NCI-H524 treated with DMSO at 0.1 percent for 48 hours (cell line): ENCODE data around the gene ZBTB20.

ENCODE experiments used
- DNase-seq: peaks from one replicate; lab custom pipeline; 2025; lab: John Stamatoyannopoulos, UW

The ZBTB20 gene

DNA sequence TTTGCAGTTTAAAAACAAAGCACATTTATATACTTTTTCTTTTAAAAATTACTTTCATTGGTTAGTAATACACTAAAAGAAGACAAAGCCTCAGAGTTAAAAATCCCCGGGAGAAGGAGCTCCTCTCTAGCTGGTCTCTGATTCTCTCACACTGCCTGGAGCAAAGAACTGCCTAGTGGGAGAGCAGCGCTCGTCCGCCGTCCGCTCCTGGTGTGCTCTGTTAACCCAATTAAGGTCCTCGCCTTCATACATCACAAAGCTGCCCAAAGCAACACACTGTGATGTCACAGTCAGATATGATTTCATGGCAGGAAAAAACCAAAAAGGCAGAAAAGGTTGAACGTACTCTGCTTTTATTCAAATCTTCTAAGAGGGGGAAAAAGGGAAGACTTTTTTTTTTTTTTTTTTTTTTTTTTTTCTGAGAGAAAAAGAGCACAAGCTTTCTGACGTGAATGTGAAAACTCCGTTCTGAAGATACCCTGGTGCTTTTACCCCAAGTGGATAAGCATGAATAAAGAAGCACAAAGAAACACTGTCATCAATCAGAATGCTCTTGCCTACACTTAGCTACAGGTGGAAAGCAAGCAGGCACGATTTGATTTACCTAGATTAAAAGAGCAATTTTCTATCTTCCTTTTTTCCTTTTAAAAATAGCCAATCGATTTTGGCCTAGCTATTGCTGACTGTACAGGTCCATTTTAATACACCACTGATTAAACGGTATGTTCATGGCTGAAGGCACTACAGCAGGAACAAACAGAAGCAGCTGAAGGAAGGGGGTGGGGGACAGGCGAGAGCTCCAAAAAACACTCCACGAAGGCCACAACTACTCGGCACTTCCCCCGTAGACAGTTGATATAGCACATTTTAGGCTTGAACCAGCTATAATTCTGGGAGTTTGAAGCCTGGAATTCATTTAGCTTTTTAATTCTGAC lies 738.1 kb downstream of the ZBTB20 start:
- no peak for DNase-seq

- DNase-seq: no peak
These were observed 740.2 kb downstream of the ZBTB20 start for GRCh38 chr3:114406922-114407321.

DNA sequence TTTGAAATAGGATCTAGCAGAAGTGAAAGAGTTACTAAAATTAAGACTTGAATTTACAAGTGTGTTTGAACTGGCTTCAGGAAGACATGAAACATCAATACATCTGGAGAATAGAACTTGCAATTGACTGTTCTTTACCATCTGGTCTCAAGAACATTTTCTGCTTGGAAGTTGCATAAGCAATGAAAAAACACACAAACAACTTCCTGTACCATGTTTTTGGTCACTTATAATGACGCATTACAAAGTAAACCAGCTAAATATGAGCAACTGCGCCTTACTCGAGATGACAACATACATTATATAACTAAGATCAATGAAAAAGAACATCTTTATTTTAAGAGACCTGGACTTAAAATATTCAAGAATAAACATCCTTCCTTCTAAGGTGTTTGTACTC lies 740.8 kb downstream of the ZBTB20 start:
- DNase-seq: no peak

DNA sequence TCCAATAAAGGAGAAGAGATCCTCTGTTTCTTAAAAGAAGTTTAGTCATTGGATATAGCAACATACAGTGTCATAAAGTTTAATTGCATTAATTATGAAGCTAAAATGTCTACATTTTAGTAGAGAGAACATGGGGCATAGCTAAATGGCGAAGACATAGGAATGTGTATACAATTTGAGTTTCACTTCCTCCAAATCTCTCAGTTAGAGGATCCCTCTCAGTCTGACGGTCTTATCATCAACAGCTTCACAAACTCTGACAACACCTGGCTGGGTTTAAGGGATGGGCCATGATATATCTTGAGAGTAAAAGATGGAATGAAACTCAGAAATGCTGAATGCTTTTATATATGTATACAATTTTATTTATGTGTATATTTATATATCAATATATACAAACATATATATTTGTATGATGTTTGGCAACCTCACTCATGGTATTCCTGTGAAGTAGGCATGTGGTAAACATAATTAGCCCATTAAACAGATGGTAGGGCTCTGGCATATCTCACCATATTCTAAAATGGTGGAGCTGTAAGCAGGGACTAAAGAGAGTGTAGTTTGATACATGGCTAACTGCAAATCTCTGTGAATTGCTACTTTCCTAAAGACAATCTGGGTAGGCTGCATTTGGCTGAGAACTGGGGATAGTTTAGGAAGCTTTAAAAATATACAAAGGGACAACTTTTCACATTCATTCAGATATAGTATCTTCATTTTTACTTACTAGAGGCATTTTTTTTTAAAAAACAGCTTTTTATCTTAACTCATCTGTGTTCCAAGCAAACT lies 741.7 kb downstream of the ZBTB20 start:
- DNase-seq: no peak

DNA sequence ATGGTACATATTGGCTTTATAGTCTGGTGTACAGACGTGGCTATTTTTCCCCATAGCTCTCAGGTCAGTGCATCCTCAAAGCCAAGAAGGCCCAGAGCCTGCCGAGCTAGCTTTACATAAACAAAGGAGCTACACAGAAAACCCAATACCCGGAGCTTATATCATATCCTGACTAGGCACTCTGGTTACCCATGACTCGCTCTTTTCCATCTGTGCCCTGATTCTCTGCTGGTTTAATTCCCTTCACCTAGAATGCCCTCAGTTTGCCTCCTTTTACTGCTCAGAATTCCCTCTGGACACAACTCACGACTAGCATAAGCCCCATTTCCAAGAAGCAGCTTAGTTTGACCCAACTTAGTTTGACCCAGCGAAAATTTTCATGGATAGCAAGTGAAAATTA lies 742.5 kb downstream of the ZBTB20 start:
- no peak for DNase-seq

- DNase-seq: no peak
These were observed 744.2 kb downstream of the ZBTB20 start for GRCh38 chr3:114402838-114403237.

DNA sequence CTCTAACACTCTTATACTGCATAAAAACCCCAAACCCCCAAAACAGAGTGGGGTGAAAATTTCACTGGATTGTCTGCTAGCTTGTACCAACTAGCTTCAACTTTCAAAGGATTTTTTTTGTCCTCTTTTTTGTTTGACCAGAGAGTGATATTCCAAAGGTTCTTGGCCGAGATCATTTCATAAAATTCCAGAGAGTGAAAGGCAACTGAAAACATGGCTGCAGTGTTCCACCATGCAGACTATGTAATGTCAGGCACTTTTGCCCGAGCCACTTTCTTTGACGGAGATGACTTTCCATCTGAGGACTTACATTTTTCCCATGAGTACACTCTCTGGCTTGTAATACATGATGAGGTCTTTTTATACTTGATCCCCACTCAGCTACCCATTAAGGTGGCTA lies 745.7 kb downstream of the ZBTB20 start:
- DNase-seq: no peak

DNA sequence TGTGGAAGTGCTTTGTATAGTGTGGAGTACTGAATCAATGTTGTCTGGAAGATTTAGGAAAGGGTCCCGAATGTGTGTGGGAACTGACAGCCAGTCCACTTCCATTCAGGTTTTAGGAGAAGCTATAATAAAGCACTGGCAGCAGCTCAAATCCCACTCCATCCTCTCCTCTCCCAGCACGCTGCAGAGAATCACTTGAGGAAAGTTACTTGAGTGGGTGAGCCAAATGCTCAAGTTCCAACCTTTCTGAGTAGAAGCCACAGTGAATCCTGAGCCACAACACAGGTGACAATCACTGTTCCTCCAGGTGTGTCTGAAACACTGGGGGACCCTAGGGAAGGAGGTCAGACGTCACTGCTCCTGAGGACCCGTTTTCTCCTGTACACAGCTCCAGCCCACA lies 746.7 kb downstream of the ZBTB20 start:
- no peak for DNase-seq

- DNase-seq: no peak
These were observed 752.5 kb downstream of the ZBTB20 start for GRCh38 chr3:114394551-114394950.

DNA sequence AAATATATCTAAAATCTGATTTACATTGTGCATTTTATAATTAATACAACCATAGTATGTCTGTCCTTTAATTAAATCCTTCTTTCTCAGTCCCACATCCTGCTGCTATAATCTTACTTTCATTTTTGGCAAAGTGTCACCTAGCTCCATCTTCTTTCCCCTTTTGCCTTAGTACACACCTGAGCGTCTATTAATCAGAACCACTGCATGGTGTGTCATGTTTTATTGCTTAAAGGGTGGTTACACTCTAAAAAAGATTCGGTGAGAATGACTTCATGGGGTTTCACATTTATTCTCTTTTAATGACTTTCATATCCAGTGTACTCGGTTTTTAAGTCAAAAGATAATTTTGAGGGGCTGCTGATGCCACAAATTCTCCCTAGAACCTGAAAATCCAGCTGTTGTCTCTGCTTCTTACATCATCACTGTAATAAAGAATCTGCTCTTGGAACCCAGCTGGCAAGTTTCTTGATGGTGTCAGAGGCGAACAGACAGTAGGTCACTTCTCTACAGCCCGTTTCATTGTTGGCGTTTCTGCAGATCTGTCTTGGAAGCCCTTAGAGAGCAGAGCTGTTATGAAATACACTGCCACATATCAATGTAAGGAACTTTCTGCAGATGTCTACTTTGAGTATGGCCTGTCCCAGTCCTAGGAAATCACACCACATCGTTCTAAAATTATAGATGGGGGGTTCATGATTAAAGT lies 753.6 kb downstream of the ZBTB20 start:
- DNase-seq: no peak

GRCh38 chr3:114392831-114393230 lies 754.3 kb downstream of the ZBTB20 start:
- no peak for DNase-seq

- no peak for DNase-seq
These were observed 757.9 kb downstream of the ZBTB20 start for GRCh38 chr3:114389156-114389555.

- no peak for DNase-seq
These were observed 762.6 kb downstream of the ZBTB20 start for GRCh38 chr3:114384558-114384903.

DNA sequence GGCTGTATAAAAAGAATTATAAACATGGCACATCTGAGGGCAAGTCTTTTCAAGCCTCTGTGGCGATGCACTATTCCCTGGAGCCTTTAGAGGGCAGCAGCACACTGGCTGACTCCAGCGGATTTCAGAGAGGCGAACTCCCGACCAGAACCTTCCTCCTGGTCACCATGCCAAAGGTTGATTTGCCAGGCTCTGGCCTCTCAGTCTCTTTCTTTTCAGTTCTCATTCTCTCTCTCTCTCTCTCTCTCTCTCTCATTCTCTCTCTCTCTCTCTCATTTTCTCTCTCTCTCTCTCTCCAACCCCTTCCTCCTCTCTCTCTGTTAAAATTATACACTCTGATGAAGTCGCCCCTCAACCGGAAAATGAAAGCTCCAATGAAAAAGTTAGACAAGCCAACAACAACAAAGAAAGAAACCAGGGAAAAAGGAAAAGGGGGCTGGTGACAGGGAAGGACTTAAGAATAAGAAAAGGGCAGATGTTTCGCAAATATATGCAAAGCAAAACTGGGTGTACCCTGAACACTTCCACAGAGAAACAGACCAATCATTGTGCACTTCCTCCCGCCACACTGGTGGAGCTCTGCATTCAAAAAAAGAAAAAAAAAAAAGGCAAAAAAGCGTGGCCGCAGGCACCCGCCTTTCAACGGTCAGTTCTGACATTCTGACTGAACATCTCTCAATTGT lies 763.1 kb downstream of the ZBTB20 start:
- no peak for DNase-seq

GRCh38 chr3:114380233-114380651 lies 766.8 kb downstream of the ZBTB20 start:
- no peak for DNase-seq

- DNase-seq: no peak
These were observed 767.8 kb downstream of the ZBTB20 start for GRCh38 chr3:114379266-114379665.

DNA sequence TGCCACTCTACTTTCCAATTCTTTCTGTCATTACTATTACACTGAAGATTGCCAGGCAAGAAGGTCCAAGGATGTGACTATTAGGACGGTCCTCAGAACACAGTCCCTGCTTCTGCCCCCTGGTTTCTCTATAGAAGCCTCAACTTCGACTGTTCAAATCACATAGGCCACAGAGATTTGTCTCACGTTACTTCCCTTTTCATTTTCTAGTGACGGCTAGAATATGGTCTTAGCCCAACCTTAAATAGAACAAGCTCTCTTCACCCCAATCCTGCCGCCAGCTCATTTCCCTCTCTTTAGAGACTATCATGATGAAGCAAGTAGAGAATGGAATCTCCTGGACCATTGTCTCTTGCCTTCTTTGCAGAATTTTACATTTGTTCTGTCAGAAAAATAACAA lies 768.3 kb downstream of the ZBTB20 start:
- no peak for DNase-seq

DNA sequence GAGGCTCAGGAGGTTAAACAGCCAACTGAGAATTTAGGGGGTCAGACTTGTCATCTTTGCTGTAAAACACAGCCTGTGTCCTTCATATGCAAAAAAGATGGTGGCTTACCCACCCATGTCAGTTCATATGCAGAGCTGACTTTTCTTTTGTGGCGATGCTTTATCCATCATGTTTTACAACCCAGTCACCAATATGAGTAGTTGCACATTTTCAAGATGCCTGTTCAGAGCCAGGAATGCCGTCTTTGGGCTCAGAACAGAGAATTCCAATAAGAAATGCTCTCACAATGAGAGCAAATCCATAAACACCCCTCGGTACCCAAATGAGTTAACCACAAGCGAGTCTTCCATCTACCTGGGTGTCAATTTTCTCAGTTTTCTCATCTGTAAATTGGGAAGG lies 769.7 kb downstream of the ZBTB20 start:
- no peak for DNase-seq

GRCh38 chr3:114376516-114377185 lies 770.4 kb downstream of the ZBTB20 start:
- DNase-seq: no peak

- no peak for DNase-seq
These were observed 771.3 kb downstream of the ZBTB20 start for GRCh38 chr3:114375608-114376421.
